Middle frontal gyrus (tissue), 1 donor: Measurements from ENCODE around the gene TNF.
A peak's percentile ranks its signal among the peaks of the same experiment; 100 is the strongest.

Experiments used
- DNase-seq: peaks from one replicate; pipeline ENCODE4 v3.0.0-alpha.2; 2015; ENCODE audit warnings: low spot score; ENCODE audit errors: extremely low spot score

The TNF gene

GRCh38 chr6:31575335-31575901 lies at the start of gene TNF:
Gene TNF (plus strand): TSS chr6:31575565. CDS start chr6:31575742, 177 bp downstream.
- no peak for DNase-seq

GRCh38 chr6:31525932-31526591 lies 49.3 kb upstream of the TNF start:
- no peak for DNase-seq

GRCh38 chr6:31528307-31528777 lies 47.0 kb upstream of the TNF start:
- no peak for DNase-seq

GRCh38 chr6:31528821-31529328 lies 46.5 kb upstream of the TNF start, which contains the start of gene MCCD1:
Gene MCCD1 (plus strand): TSS chr6:31528962. CDS start chr6:31529015, 53 bp downstream.
- no peak for DNase-seq

- DNase-seq: no peak
These were observed 45.8 kb upstream of the TNF start for GRCh38 chr6:31529329-31530150.

GRCh38 chr6:31530659-31531058 lies 44.7 kb upstream of the TNF start:
- DNase-seq: no peak

GRCh38 chr6:31531162-31531561 lies 44.2 kb upstream of the TNF start:
- DNase-seq: no peak

GRCh38 chr6:31531771-31532643 lies 43.4 kb upstream of the TNF start:
- DNase-seq: no peak

GRCh38 chr6:31532644-31533454 lies 42.5 kb upstream of the TNF start:
- DNase-seq: no peak

GRCh38 chr6:31533455-31533841 lies 41.9 kb upstream of the TNF start:
- DNase-seq: no peak

GRCh38 chr6:31534011-31534410 lies 41.4 kb upstream of the TNF start:
- DNase-seq: no peak

- no peak for DNase-seq
These were observed 40.8 kb upstream of the TNF start for GRCh38 chr6:31534521-31535040.

GRCh38 chr6:31535538-31536324 lies 39.6 kb upstream of the TNF start:
- DNase-seq: no peak

GRCh38 chr6:31538805-31539400 lies 36.5 kb upstream of the TNF start:
- DNase-seq: no peak

GRCh38 chr6:31540640-31541039 lies 34.7 kb upstream of the TNF start:
- DNase-seq: no peak

GRCh38 chr6:31541059-31541657 lies 34.2 kb upstream of the TNF start:
- DNase-seq: no peak

- peak; percentile 98 for DNase-seq
These were observed 33.5 kb upstream of the TNF start, which contains the start of gene DDX39B for GRCh38 chr6:31541658-31542521. Gene DDX39B (minus strand): TSS chr6:31542003. CDS start chr6:31540532, 1,471 bp downstream.
